GM23248 (cell line): ENCODE results near the gene WDR7.

Experiments
- EZH2 ChIP-seq: fragments of 200-600 bp; sonication (generic); IDR thresholded peaks from 2 replicates; pipeline ENCODE4 v1.6.1; 2018; ENCODE audit warnings: antibody characterized with exemption, mild to moderate bottlenecking; ENCODE audit not compliant: insufficient read depth, poor library complexity, severe bottlenecking
- EZH2phosphoT487 ChIP-seq: fragments of 200-600 bp; sonication (generic); IDR thresholded peaks from 2 replicates; pipeline ENCODE4 v1.6.1; 2018; ENCODE audit warnings: antibody characterized with exemption, moderate library complexity, mild to moderate bottlenecking, low read depth; ENCODE audit not compliant: insufficient read depth

DNA sequence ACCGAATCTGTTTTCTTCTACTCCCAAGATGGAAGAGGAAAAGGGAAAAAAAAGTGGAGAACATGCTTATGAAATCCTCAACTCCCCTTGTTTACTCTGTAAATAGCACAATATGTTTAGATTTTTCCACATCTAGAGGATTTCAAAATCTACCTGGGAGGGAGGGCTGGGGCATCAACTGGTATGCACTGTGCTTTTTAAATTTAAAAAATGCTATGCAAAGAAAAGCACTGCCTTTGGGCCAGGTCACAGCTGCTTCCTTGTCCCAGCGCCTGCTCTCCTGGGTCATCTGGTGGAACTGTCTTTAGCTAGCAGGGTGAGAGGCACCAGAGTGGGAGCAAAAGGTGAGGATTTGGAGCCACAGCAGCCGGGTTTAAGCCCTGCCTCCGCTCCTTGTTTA is 407.6 kb downstream of the WDR7 start:
- TF ChIP-seq EZH2 (no peak), EZH2phosphoT487 (no peak)
